ENCODE data around the gene MAP1LC3B2.
A peak's percentile ranks its signal among the peaks of the same experiment; 100 is the strongest.

The MAP1LC3B2 gene

GRCh38 chr12:116591855-116592637 lies 32.9 kb downstream of the MAP1LC3B2 start:
- FAIRE-seq (no peak), DNase-seq (ENCODE audit: low spot score) (no peak)

GRCh38 chr12:116592731-116593130 lies 33.5 kb downstream of the MAP1LC3B2 start:
- DNase-seq (ENCODE audit: low spot score): no peak
- FAIRE-seq: no peak

- DNase-seq (ENCODE audit: low spot score) (no peak), FAIRE-seq (no peak)
These were observed 35.3 kb downstream of the MAP1LC3B2 start for GRCh38 chr12:116594325-116595038.

GRCh38 chr12:116595186-116595585 lies 36.0 kb downstream of the MAP1LC3B2 start:
- DNase-seq (ENCODE audit: low spot score): no peak
- no peak for FAIRE-seq

- FAIRE-seq: no peak
- no peak for DNase-seq (ENCODE audit: low spot score)
These were observed 36.5 kb downstream of the MAP1LC3B2 start for GRCh38 chr12:116595672-116596071.

- FAIRE-seq (no peak), DNase-seq (ENCODE audit: low spot score) (no peak)
These were observed 38.7 kb downstream of the MAP1LC3B2 start for GRCh38 chr12:116597886-116598285.

- DNase-seq (ENCODE audit: low spot score) (no peak), FAIRE-seq (no peak)
These were observed 39.4 kb downstream of the MAP1LC3B2 start for GRCh38 chr12:116598311-116599284.

- FAIRE-seq (no peak), DNase-seq (ENCODE audit: low spot score) (peak; percentile 84)
These were observed 40.3 kb downstream of the MAP1LC3B2 start for GRCh38 chr12:116599285-116600136.

- FAIRE-seq: no peak
- DNase-seq (ENCODE audit: low spot score): no peak
These were observed 42.1 kb downstream of the MAP1LC3B2 start for GRCh38 chr12:116600959-116601918.

GRCh38 chr12:116601933-116602810 lies 43.0 kb downstream of the MAP1LC3B2 start:
- no peak for FAIRE-seq
- DNase-seq (ENCODE audit: low spot score): no peak

GRCh38 chr12:116603546-116604177 lies 44.5 kb downstream of the MAP1LC3B2 start:
- no peak for FAIRE-seq

GRCh38 chr12:116604178-116604895 lies 45.2 kb downstream of the MAP1LC3B2 start:
- no peak for FAIRE-seq

More at GRCh38 chr12:116603546-116604177, 44.5 kb downstream of the MAP1LC3B2 start:
- DNase-seq (ENCODE audit: low spot score): no peak

GRCh38 chr12:116604951-116605641 lies 45.9 kb downstream of the MAP1LC3B2 start:
- no peak for DNase-seq (ENCODE audit: low spot score)
- no peak for FAIRE-seq

More at GRCh38 chr12:116604178-116604895, 45.2 kb downstream of the MAP1LC3B2 start:
- DNase-seq (ENCODE audit: low spot score): no peak

GRCh38 chr12:116606397-116606796 lies 47.2 kb downstream of the MAP1LC3B2 start:
- no peak for FAIRE-seq
- DNase-seq (ENCODE audit: low spot score): no peak

GRCh38 chr12:116607039-116607438 lies 47.9 kb downstream of the MAP1LC3B2 start:
- FAIRE-seq (no peak), DNase-seq (ENCODE audit: low spot score) (no peak)

GRCh38 chr12:116609319-116610114 lies 50.3 kb downstream of the MAP1LC3B2 start:
- no peak for DNase-seq (ENCODE audit: low spot score)
- no peak for FAIRE-seq
